ENCODE data around the gene TXK.
A peak's percentile ranks its signal among the peaks of the same experiment; 100 is the strongest.

The TXK gene

GRCh38 chr4:48127682-48128404 lies 6.2 kb downstream of the TXK start:
- no peak overlapping the region for H3K4me3 ChIP-seq (ENCODE audit: low read depth, low read length)
- TF ChIP-seq CTCF (IDR thresholded peaks at IDR 0.05; ENCODE audit: control insufficient read depth, extremely low read depth, insufficient read depth) = peak; percentile 54
- no peak for DNase-seq (ENCODE audit: low read depth)

GRCh38 chr4:48127231-48127630 lies 6.8 kb downstream of the TXK start:
- peak; percentile 94 for DNase-seq (ENCODE audit: low read depth)

GRCh38 chr4:48126621-48127020 lies 7.4 kb downstream of the TXK start:
- TF ChIP-seq CTCF (IDR thresholded peaks at IDR 0.05; ENCODE audit: control insufficient read depth, extremely low read depth, insufficient read depth) = no peak
- no peak for DNase-seq (ENCODE audit: low read depth)
- H3K4me3 ChIP-seq (ENCODE audit: low read depth, low read length) = no peak overlapping the region

More at GRCh38 chr4:48127231-48127630, 6.8 kb downstream of the TXK start:
- TF ChIP-seq CTCF (IDR thresholded peaks at IDR 0.05; ENCODE audit: control insufficient read depth, extremely low read depth, insufficient read depth) = no peak
- H3K4me3 ChIP-seq (ENCODE audit: low read depth, low read length) = no peak overlapping the region

- TF ChIP-seq CTCF (IDR thresholded peaks at IDR 0.05; ENCODE audit: control insufficient read depth, extremely low read depth, insufficient read depth) = no peak
- H3K4me3 ChIP-seq (ENCODE audit: low read depth, low read length) = no peak overlapping the region
- no peak for DNase-seq (ENCODE audit: low read depth)
Observed at GRCh38 chr4:48124870-48125269, 9.2 kb downstream of the TXK start.

- no peak for DNase-seq (ENCODE audit: low read depth)
- H3K4me3 ChIP-seq (ENCODE audit: low read depth, low read length) = no peak overlapping the region
- no peak for TF ChIP-seq CTCF (IDR thresholded peaks at IDR 0.05; ENCODE audit: control insufficient read depth, extremely low read depth, insufficient read depth)
Observed at GRCh38 chr4:48122756-48123155, 11.3 kb downstream of the TXK start.

- H3K4me3 ChIP-seq (ENCODE audit: low read depth, low read length) = no peak overlapping the region
- TF ChIP-seq CTCF (IDR thresholded peaks at IDR 0.05; ENCODE audit: control insufficient read depth, extremely low read depth, insufficient read depth) = no peak
- DNase-seq (ENCODE audit: low read depth) = peak; percentile 53
Observed at GRCh38 chr4:48121180-48121579, 12.9 kb downstream of the TXK start.

- DNase-seq (ENCODE audit: low read depth) = no peak
- no peak for TF ChIP-seq CTCF (IDR thresholded peaks at IDR 0.05; ENCODE audit: control insufficient read depth, extremely low read depth, insufficient read depth)
- no peak overlapping the region for H3K4me3 ChIP-seq (ENCODE audit: low read depth, low read length)
Observed at GRCh38 chr4:48120132-48120531, 13.9 kb downstream of the TXK start.
